Neural cell (in vitro differentiated cells): ENCODE data around the gene ATP2B1. TPM values are rescaled to one million over a fixed set of nuclear protein-coding genes. Genes with fewer than 3 reads are reported as not detected.

ENCODE experiments used
- H2AFZ ChIP-seq: fragments of 200-600, 300-800 bp; sonication (generic), shearing (Covaris generic); 2 replicates; pipeline ENCODE4 v1.6.0; 2014; ENCODE audit warnings: low read depth, mild to moderate bottlenecking, antibody characterized with exemption, low read length, moderate library complexity
- H3F3A ChIP-seq: fragments of 200-600 bp; shearing (Covaris generic); 2 replicates; pipeline ENCODE4 v1.6.1; 2016; ENCODE audit warnings: mild to moderate bottlenecking, moderate library complexity, mixed read lengths, antibody characterized with exemption, low read length; ENCODE audit not compliant: insufficient read depth, poor library complexity, severe bottlenecking
- H3K27ac ChIP-seq: fragments of 200-600, 300-800 bp; sonication (generic), shearing (Covaris generic); 2 replicates; pipeline ENCODE4 v1.5.1; 2014; ENCODE audit warnings: mild to moderate bottlenecking, low read length, moderate library complexity
- H3K27me3 ChIP-seq: fragments of 300-800, 200-600 bp; sonication (generic), shearing (Covaris generic); 2 replicates; pipeline ENCODE4 v1.6.0; 2014; ENCODE audit warnings: mild to moderate bottlenecking, low read depth, low read length, moderate library complexity; ENCODE audit not compliant: insufficient read depth
- H3K36me3 ChIP-seq: fragments of 300-800, 200-600 bp; sonication (generic), shearing (Covaris generic); 2 replicates; pipeline ENCODE4 v1.5.1; 2014; ENCODE audit warnings: mild to moderate bottlenecking, antibody characterized with exemption, low read length, moderate library complexity; ENCODE audit not compliant: insufficient read depth
- H3K4me2 ChIP-seq: fragments of 300-800, 200-600 bp; sonication (generic), shearing (Covaris generic); 2 replicates; pipeline ENCODE4 v1.6.0; 2014; ENCODE audit warnings: mild to moderate bottlenecking, low read length
- H3K4me3 ChIP-seq: fragments of 300-800, 200-600 bp; sonication (generic), shearing (Covaris generic); 2 replicates; pipeline ENCODE4 v1.5.1; 2014; ENCODE audit warnings: mild to moderate bottlenecking, low read length, moderate library complexity
- H3K79me2 ChIP-seq: fragments of 200-600 bp; shearing (Covaris generic); replicated peaks from 2 replicates; pipeline ENCODE4 v1.6.0; 2014; ENCODE audit warnings: mild to moderate bottlenecking, low read length, moderate library complexity; ENCODE audit not compliant: insufficient read depth
- H3K9ac ChIP-seq: fragments of 300-800, 200-600 bp; sonication (generic), shearing (Covaris generic); 2 replicates; pipeline ENCODE4 v1.6.1; 2016; ENCODE audit warnings: mild to moderate bottlenecking, low read length, mixed read lengths
- H3K9me2 ChIP-seq: fragments of 200-600 bp; shearing (Covaris generic); 2 replicates; pipeline ENCODE4 v1.6.1; 2016; ENCODE audit warnings: mild to moderate bottlenecking, low read length, mixed read lengths; ENCODE audit not compliant: insufficient read depth
- H3K9me3 ChIP-seq: fragments of 200-600, 300-800 bp; sonication (generic), shearing (Covaris generic); 2 replicates; pipeline ENCODE4 v1.6.1; 2016; ENCODE audit warnings: mild to moderate bottlenecking, mixed run types, low read length, moderate library complexity, mixed read lengths
- H4K20me1 ChIP-seq: fragments of 200-600 bp; shearing (Covaris generic); 2 replicates; pipeline ENCODE4 v1.6.1; 2016; ENCODE audit warnings: mild to moderate bottlenecking, mixed run types; ENCODE audit not compliant: insufficient read depth
- EP300 ChIP-seq: fragments of 450-650 bp; conservative IDR thresholded peaks from 2 replicates; pipeline ENCODE4 v1.6.1; 2014; ENCODE audit warnings: antibody characterized with exemption, mild to moderate bottlenecking, moderate library complexity; ENCODE audit not compliant: poor library complexity, severe bottlenecking
- EZH2 ChIP-seq: fragments of 200-600, 300-800 bp; shearing (Covaris generic), sonication (generic); IDR thresholded peaks from 2 replicates; pipeline ENCODE4 v1.6.1; 2014; ENCODE audit warnings: antibody characterized with exemption, low read length, borderline replicate concordance, mild to moderate bottlenecking; ENCODE audit not compliant: insufficient read depth, poor library complexity, severe bottlenecking
- MXI1 ChIP-seq: fragments of 450-650 bp; conservative IDR thresholded peaks from 2 replicates; pipeline ENCODE4 v1.6.1; 2014; ENCODE audit warnings: antibody characterized with exemption, mild to moderate bottlenecking; ENCODE audit not compliant: poor library complexity, severe bottlenecking
- POLR2AphosphoS5 ChIP-seq: IDR thresholded peaks from 2 replicates; pipeline ENCODE4 v1.6.1; 2012
- RAD21 ChIP-seq: fragments of 450-650 bp; conservative IDR thresholded peaks from 2 replicates; pipeline ENCODE4 v1.6.1; 2014; ENCODE audit warnings: antibody characterized with exemption, mild to moderate bottlenecking, moderate library complexity
- SMC3 ChIP-seq: fragments of 450-650 bp; conservative IDR thresholded peaks from 2 replicates; pipeline ENCODE4 v1.6.1; 2014; ENCODE audit warnings: antibody characterized with exemption, mild to moderate bottlenecking, moderate library complexity; ENCODE audit not compliant: poor library complexity
- TAF1 ChIP-seq: IDR thresholded peaks from 2 replicates; pipeline ENCODE4 v1.6.1; 2012; ENCODE audit warnings: low read depth
- polyA plus RNA-seq: library from polyadenylated mRNA; depleted of rRNA; stranded (reverse); fragments of >200 nt; gene quantifications from 2 replicates; pipeline ENCODE4 v1.2.3, GENCODE V29; 2014
- TF ChIP-seq, protein P1 (sequence below): fragments of 450-650 bp; IDR thresholded peaks from 2 replicates; pipeline ENCODE4 v1.5.1; 2014; ENCODE audit warnings: antibody characterized with exemption, mild to moderate bottlenecking, moderate library complexity; ENCODE audit not compliant: poor library complexity, severe bottlenecking
- TF ChIP-seq, protein P2 (sequence below): IDR thresholded peaks from 2 replicates; pipeline ENCODE4 v1.6.1; 2012; ENCODE audit warnings: borderline replicate concordance

Gene ATP2B1
- polyA plus RNA-seq, 1 donor from 2014 or later: 139 TPM

DNA sequence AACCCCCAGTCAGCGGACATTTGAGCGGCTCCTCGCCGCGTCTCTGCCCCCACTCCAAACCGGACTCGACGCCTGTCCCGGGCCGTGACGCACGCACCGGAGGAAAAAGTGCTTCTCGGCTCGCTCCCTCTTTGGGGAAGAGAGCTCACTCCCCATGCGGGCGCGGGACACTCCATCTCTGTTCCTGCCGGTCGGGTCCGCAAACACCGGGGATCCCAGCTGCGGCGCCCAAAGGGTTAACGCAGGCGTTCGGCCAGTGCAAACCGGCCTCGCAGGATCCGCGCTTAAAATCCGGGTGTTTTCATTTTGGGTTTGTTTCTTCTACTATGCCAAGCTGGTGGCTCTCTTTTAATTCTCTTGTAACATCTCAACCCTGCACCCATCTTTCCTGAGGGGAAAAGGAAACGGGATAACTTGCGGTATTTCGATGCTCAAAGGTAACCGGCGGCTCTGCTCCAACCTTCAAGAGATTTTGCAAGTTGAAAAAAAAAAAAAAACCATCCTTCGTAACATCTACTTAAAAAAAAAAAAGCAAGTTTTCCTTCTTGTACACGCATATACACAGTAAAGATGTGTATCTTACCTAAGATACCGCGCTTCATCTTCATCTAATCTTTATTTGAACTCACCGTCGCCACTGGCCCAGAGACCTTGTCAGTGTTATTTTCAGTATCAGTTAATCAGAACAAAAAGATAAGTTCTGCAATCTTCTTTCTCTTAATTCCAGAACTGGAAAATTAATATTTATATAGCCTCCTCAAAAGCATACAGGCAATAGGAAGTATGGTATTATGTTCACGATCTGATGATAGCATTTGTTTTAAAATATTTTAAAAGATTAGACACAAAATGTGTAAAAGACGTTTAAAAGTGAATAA, 1.6 kb upstream of the ATP2B1 start:
- Histone ChIP-seq H3K4me2 (peak overlapping the region; percentile 17), H3K27me3 (no peaks in the 10 kb centered on the region), H3F3A (peaks cover 3% of the 10 kb centered on the region), H3K4me3 (peak overlapping the region; percentile 89), H3K9me2 (no peaks in the 10 kb centered on the region), H3K36me3 (no peaks in the 10 kb centered on the region), H3K9me3 (no peaks in the 10 kb centered on the region), H4K20me1 (no peaks in the 10 kb centered on the region), H2AFZ (peak overlapping the region; percentile 85), H3K9ac (peak overlapping the region; percentile 90), H3K27ac (peak overlapping the region; percentile 89), H3K79me2 (peaks cover 29% of the 10 kb centered on the region)
- TF ChIP-seq SMC3 (peak; percentile 59), TAF1 (no peak), POLR2AphosphoS5 (no peak), MXI1 (peak; percentile 36), EZH2 (no peak), RAD21 (peak; percentile 56), EP300 (no peak)
- TF ChIP-seq, protein P1, sequence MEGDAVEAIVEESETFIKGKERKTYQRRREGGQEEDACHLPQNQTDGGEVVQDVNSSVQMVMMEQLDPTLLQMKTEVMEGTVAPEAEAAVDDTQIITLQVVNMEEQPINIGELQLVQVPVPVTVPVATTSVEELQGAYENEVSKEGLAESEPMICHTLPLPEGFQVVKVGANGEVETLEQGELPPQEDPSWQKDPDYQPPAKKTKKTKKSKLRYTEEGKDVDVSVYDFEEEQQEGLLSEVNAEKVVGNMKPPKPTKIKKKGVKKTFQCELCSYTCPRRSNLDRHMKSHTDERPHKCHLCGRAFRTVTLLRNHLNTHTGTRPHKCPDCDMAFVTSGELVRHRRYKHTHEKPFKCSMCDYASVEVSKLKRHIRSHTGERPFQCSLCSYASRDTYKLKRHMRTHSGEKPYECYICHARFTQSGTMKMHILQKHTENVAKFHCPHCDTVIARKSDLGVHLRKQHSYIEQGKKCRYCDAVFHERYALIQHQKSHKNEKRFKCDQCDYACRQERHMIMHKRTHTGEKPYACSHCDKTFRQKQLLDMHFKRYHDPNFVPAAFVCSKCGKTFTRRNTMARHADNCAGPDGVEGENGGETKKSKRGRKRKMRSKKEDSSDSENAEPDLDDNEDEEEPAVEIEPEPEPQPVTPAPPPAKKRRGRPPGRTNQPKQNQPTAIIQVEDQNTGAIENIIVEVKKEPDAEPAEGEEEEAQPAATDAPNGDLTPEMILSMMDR: no peak
- TF ChIP-seq, protein P2, sequence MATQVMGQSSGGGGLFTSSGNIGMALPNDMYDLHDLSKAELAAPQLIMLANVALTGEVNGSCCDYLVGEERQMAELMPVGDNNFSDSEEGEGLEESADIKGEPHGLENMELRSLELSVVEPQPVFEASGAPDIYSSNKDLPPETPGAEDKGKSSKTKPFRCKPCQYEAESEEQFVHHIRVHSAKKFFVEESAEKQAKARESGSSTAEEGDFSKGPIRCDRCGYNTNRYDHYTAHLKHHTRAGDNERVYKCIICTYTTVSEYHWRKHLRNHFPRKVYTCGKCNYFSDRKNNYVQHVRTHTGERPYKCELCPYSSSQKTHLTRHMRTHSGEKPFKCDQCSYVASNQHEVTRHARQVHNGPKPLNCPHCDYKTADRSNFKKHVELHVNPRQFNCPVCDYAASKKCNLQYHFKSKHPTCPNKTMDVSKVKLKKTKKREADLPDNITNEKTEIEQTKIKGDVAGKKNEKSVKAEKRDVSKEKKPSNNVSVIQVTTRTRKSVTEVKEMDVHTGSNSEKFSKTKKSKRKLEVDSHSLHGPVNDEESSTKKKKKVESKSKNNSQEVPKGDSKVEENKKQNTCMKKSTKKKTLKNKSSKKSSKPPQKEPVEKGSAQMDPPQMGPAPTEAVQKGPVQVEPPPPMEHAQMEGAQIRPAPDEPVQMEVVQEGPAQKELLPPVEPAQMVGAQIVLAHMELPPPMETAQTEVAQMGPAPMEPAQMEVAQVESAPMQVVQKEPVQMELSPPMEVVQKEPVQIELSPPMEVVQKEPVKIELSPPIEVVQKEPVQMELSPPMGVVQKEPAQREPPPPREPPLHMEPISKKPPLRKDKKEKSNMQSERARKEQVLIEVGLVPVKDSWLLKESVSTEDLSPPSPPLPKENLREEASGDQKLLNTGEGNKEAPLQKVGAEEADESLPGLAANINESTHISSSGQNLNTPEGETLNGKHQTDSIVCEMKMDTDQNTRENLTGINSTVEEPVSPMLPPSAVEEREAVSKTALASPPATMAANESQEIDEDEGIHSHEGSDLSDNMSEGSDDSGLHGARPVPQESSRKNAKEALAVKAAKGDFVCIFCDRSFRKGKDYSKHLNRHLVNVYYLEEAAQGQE: peak; percentile 58

DNA sequence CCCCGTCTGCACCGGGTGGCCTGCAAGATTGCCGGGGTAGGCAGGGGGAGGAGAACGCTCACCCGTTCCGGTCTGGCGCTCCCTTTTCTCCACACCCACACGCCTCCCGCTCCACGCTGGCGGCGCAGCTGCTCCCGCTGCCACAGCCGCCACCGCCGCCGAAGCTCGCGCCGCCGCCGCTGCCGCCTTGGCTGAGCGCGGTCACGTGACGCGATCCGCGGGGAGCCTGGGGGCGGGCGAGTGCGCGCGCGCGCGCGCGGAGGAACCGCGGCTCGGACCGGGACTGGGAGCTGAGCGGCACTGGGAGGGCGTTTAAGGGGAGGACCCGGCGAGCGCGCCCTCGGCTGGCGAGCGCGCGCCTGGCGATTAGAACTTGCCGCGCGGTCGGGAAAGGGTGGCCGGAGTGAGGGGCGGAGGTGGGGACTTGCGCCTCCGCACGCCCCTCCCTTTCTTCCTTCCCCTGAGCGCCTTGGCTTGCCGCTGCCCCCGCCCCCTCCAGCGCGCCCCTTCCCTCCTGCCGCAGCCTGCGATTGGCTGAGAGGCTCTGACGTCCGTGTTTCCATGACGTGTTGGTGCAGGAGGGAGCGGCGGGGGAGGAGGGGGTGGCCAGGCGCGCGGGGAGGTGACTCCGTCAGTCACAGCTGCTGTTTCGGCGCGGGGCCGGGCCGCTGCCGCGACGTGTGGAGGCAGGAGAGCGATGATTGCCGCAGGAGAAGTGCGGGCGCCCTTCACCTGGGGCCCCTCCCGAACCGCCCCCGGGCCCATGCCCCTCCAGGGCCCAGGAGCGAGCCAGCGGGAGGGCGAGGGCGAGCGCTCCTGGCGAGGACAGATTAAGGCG, 738 bp upstream of the ATP2B1 start:
- Histone ChIP-seq H3K9me2 (no peaks in the 10 kb centered on the region), H3F3A (peaks cover 3% of the 10 kb centered on the region), H3K9me3 (no peaks in the 10 kb centered on the region), H3K4me2 (peak overlapping the region; percentile 17), H4K20me1 (no peaks in the 10 kb centered on the region), H3K9ac (peak overlapping the region; percentile 90), H2AFZ (peak overlapping the region; percentile 85), H3K27ac (peak overlapping the region; percentile 89), H3K36me3 (no peaks in the 10 kb centered on the region), H3K4me3 (peak overlapping the region; percentile 89), H3K27me3 (no peaks in the 10 kb centered on the region), H3K79me2 (peaks cover 37% of the 10 kb centered on the region)
- TF ChIP-seq MXI1 (peak; percentile 43), POLR2AphosphoS5 (peak; percentile 92), SMC3 (no peak), TAF1 (no peak), EZH2 (no peak), EP300 (peak; percentile 67), RAD21 (peak; percentile 56)
- TF ChIP-seq, protein P2: no peak
- TF ChIP-seq, protein P1: no peak
